ENCODE measurements around the gene C16orf78. TPM values are rescaled to one million over a fixed set of nuclear protein-coding genes. Genes with fewer than 3 reads are reported as not detected.

C16orf78 gene
- polyA plus RNA-seq, 1 donor (not counting 4 experiments of a cell fraction or from before 2014, with no cell fraction given): not detected

DNA sequence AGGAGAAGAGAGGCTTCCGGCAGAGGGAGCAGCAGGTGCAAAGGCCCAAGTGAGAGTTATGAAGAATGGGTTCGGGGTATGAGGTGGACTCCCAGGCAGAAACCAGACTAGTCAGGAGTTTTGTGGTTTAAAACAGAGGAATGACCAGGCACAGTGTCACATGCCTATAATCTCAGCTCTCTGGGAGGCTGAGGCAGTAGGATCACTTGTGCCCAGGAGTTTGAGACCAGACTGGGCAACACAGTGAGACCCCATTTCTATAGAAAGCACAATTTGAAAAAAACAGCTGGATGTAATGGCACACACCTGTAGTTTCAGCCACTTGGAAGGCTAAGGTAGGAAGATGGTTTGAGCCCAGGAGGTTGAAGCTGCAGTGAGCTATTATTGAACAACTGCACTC lies 43.8 kb downstream of the C16orf78 start:
- TF ChIP-seq, protein P1, sequence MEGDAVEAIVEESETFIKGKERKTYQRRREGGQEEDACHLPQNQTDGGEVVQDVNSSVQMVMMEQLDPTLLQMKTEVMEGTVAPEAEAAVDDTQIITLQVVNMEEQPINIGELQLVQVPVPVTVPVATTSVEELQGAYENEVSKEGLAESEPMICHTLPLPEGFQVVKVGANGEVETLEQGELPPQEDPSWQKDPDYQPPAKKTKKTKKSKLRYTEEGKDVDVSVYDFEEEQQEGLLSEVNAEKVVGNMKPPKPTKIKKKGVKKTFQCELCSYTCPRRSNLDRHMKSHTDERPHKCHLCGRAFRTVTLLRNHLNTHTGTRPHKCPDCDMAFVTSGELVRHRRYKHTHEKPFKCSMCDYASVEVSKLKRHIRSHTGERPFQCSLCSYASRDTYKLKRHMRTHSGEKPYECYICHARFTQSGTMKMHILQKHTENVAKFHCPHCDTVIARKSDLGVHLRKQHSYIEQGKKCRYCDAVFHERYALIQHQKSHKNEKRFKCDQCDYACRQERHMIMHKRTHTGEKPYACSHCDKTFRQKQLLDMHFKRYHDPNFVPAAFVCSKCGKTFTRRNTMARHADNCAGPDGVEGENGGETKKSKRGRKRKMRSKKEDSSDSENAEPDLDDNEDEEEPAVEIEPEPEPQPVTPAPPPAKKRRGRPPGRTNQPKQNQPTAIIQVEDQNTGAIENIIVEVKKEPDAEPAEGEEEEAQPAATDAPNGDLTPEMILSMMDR (optimal IDR thresholded peaks at IDR 0.05 in 1 of 3, IDR thresholded peaks at IDR 0.05 in 1 of 3, conservative IDR thresholded peaks at IDR 0.05 in 1 of 3; ENCODE audit: extremely low read depth in 1 of 3, insufficient read depth in 2 of 3, low read length in 3 of 3): no peak
- no peak for TF ChIP-seq EZH2 (IDR thresholded peaks at IDR 0.05; ENCODE audit: low read length)
- no peaks in the 10 kb centered on the region for H3K27me3 ChIP-seq (ENCODE audit: control insufficient read depth, extremely low read depth, insufficient read depth, low read length)
- no peaks in the 10 kb centered on the region for H3K9me3 ChIP-seq (ENCODE audit: control insufficient read depth, low read depth, low read length)
- no peaks in the 10 kb centered on the region for H3K4me1 ChIP-seq (ENCODE audit: control insufficient read depth, extremely low read depth, insufficient read depth, low read length)
- H3K4me3 ChIP-seq (ENCODE audit: control insufficient read depth in 2 of 3, extremely low read depth in 1 of 3, insufficient read depth in 2 of 3, low read depth in 1 of 3, low read length in 3 of 3): no peak overlapping the region
- dilution Hi-C loops (cut with MboI; ENCODE audit: extremely low pct_ligation_motif_present, low sequenced_read_pairs): no loop called here
- no peak overlapping the region for H3K4me2 ChIP-seq (ENCODE audit: control insufficient read depth, extremely low read depth, insufficient read depth, low read depth, low read length)
- H3K27ac ChIP-seq (ENCODE audit: control insufficient read depth, insufficient read depth, low read length): no peak overlapping the region
- no peaks in the 10 kb centered on the region for H3K36me3 ChIP-seq (ENCODE audit: control insufficient read depth in 2 of 2, extremely low read depth in 1 of 2, insufficient read depth in 2 of 2, low read length in 2 of 2)
- H2AFZ ChIP-seq (ENCODE audit: control insufficient read depth, low read length): no peak overlapping the region
- no peak for DNase-seq (ENCODE audit: low read depth, low spot score)
- H3K9ac ChIP-seq (ENCODE audit: control insufficient read depth, extremely low read depth, insufficient read depth, low read length): no peak overlapping the region
- no peak for FAIRE-seq
- no peaks in the 10 kb centered on the region for H3K79me2 ChIP-seq (ENCODE audit: control insufficient read depth, insufficient read depth, low read length)
- no peaks in the 10 kb centered on the region for H4K20me1 ChIP-seq (ENCODE audit: control insufficient read depth, extremely low read depth, insufficient read depth, low read length)
- no peaks in the 10 kb centered on the region for H3K9me1 ChIP-seq (ENCODE audit: control insufficient read depth, extremely low read depth, insufficient read depth, low read length)

DNA sequence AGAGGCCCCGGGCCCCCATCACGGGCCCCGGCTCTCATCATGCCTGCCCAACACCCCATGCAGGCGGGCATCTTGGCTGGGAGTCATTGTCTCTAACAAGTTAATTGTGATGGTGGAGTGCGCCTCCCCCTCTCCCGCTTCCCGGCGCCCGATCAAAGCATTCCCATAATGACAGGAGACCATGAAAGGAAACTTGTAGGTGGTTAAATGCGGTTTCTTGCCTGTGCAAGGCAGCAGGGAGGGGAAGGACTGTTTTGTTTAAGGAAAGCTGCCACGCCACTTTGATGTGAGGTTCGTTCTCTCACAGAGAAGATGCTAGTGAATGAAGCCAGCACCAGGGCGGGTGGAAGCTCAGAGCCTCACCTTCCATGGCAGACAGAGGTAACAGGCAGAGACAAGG lies 45.4 kb downstream of the C16orf78 start:
- no peaks in the 10 kb centered on the region for H3K4me1 ChIP-seq (ENCODE audit: control insufficient read depth, extremely low read depth, insufficient read depth, low read length)
- H3K9ac ChIP-seq (ENCODE audit: control insufficient read depth, extremely low read depth, insufficient read depth, low read length): no peak overlapping the region
- H3K9me3 ChIP-seq (ENCODE audit: control insufficient read depth, low read depth, low read length): no peaks in the 10 kb centered on the region
- TF ChIP-seq, protein P1 (optimal IDR thresholded peaks at IDR 0.05 in 1 of 3, IDR thresholded peaks at IDR 0.05 in 1 of 3, conservative IDR thresholded peaks at IDR 0.05 in 1 of 3; ENCODE audit: extremely low read depth in 1 of 3, insufficient read depth in 2 of 3, low read length in 3 of 3): no peak
- TF ChIP-seq EZH2 (IDR thresholded peaks at IDR 0.05; ENCODE audit: low read length): no peak
- DNase-seq (ENCODE audit: low read depth, low spot score): no peak
- H3K9me1 ChIP-seq (ENCODE audit: control insufficient read depth, extremely low read depth, insufficient read depth, low read length): no peaks in the 10 kb centered on the region
- no peak overlapping the region for H3K4me2 ChIP-seq (ENCODE audit: control insufficient read depth, extremely low read depth, insufficient read depth, low read depth, low read length)
- dilution Hi-C loops (cut with MboI; ENCODE audit: extremely low pct_ligation_motif_present, low sequenced_read_pairs): no loop called here
- FAIRE-seq: no peak
- H3K36me3 ChIP-seq (ENCODE audit: control insufficient read depth in 2 of 2, extremely low read depth in 1 of 2, insufficient read depth in 2 of 2, low read length in 2 of 2): no peaks in the 10 kb centered on the region
- no peaks in the 10 kb centered on the region for H3K27me3 ChIP-seq (ENCODE audit: control insufficient read depth, extremely low read depth, insufficient read depth, low read length)
- no peak overlapping the region for H3K4me3 ChIP-seq (ENCODE audit: control insufficient read depth in 2 of 3, extremely low read depth in 1 of 3, insufficient read depth in 2 of 3, low read depth in 1 of 3, low read length in 3 of 3)
- no peak overlapping the region for H3K27ac ChIP-seq (ENCODE audit: control insufficient read depth, insufficient read depth, low read length)
- H4K20me1 ChIP-seq (ENCODE audit: control insufficient read depth, extremely low read depth, insufficient read depth, low read length): no peaks in the 10 kb centered on the region
- H3K79me2 ChIP-seq (ENCODE audit: control insufficient read depth, insufficient read depth, low read length): no peaks in the 10 kb centered on the region
- H2AFZ ChIP-seq (ENCODE audit: control insufficient read depth, low read length): no peak overlapping the region

Measured in keratinocyte (primary cell).